CD4-positive, CD25-positive, alpha-beta regulatory T cell (primary cell): ENCODE measurements around the gene GABBR2. TPM values are rescaled to one million over a fixed set of nuclear protein-coding genes. Genes with fewer than 3 reads are reported as not detected.
"Not testable (repeated sequence)": the region's sequence is repeated elsewhere in the genome, so short reads cannot be mapped to it uniquely, and the experiment has no call there.

Experiments used
- ATAC-seq, 2 donors: fragments of 150-1000 bp; cut with Tn5 transposase; one replicate each; pipeline ENCODE4 v1.10.0; 2021; ENCODE audit warnings: low read depth in 2 of 2, moderate number of reproducible peaks in 2 of 2, moderate library complexity in 1 of 2
- DNase-seq, 3 donors: peaks; one replicate each; pipeline versions ENCODE4 v3.0.0 to v3.0.0-alpha.2; 2012 to 2022; ENCODE audit warnings: mixed read lengths in 1 of 3
- H3K27ac ChIP-seq: one replicate; pipeline ENCODE4 v1.7.0; 2013; ENCODE audit warnings: mild to moderate bottlenecking, low read length; ENCODE audit not compliant: insufficient read depth, poor library complexity, severe bottlenecking
- H3K27me3 ChIP-seq: one replicate; pipeline ENCODE4 v1.7.0; 2013; ENCODE audit warnings: low read length; ENCODE audit not compliant: control insufficient read depth, insufficient read depth
- H3K36me3 ChIP-seq: one replicate; pipeline ENCODE4 v1.7.0; 2013; ENCODE audit warnings: mild to moderate bottlenecking, low read length, moderate library complexity; ENCODE audit not compliant: control insufficient read depth, insufficient read depth
- H3K4me1 ChIP-seq: 2 replicates; pipeline ENCODE4 v1.7.0; 2013; ENCODE audit warnings: mild to moderate bottlenecking, low read length; ENCODE audit not compliant: insufficient read depth, control insufficient read depth, poor library complexity, severe bottlenecking
- H3K4me3 ChIP-seq: one replicate; pipeline ENCODE4 v1.7.0; 2013; ENCODE audit warnings: low read depth, mild to moderate bottlenecking, low read length, moderate library complexity
- H3K9me3 ChIP-seq, 2 experiments: 1 replicate in 1 of 2; 2 replicates in 1 of 2; pipeline ENCODE4 v1.7.0; 2013; ENCODE audit warnings: low read length in 2 of 2, mild to moderate bottlenecking in 1 of 2, moderate library complexity in 1 of 2; ENCODE audit not compliant: control insufficient read depth in 2 of 2
- H3K27ac Mint-ChIP-seq, 3 donors: one replicate each; pipeline ENCODE4 v1.8.0; 2020 to 2022; ENCODE audit warnings: mild to moderate bottlenecking in 3 of 3, mixed read lengths in 3 of 3, moderate library complexity in 2 of 3
- H3K27me3 Mint-ChIP-seq: one replicate; pipeline ENCODE4 v1.8.0; 2022; ENCODE audit warnings: mild to moderate bottlenecking, mixed read lengths
- H3K36me3 Mint-ChIP-seq: one replicate; pipeline ENCODE4 v1.8.0; 2020; ENCODE audit warnings: mixed read lengths
- H3K4me1 Mint-ChIP-seq, 4 donors: one replicate each; pipeline ENCODE4 v1.8.0; 2020 to 2022; ENCODE audit warnings: mixed read lengths in 4 of 4, mild to moderate bottlenecking in 1 of 4
- H3K4me3 Mint-ChIP-seq, 4 donors: one replicate each; pipeline ENCODE4 v1.8.0; 2020 to 2022; ENCODE audit warnings: mild to moderate bottlenecking in 4 of 4, mixed read lengths in 4 of 4, moderate library complexity in 3 of 4
- H3K9me3 Mint-ChIP-seq, 7 donors: one replicate each; pipeline ENCODE4 v1.8.0; 2020 to 2022; ENCODE audit warnings: mixed read lengths in 7 of 7, mild to moderate bottlenecking in 3 of 7, moderate library complexity in 2 of 7
- polyA plus RNA-seq, 4 donors: library from polyadenylated mRNA; unstranded; fragments of 300-500 nt; fragmentation: Illumina TruSeq; gene quantifications; one replicate each; pipeline ENCODE4 v1.2.3, GENCODE V29; 2021
- total RNA-seq: library from RNA; stranded (reverse); gene quantifications from one replicate; pipeline ENCODE4 v1.2.3, GENCODE V29; 2022

The GABBR2 gene
- total and polyA plus RNA-seq, 5 donors from 2014 or later = not detected

DNA sequence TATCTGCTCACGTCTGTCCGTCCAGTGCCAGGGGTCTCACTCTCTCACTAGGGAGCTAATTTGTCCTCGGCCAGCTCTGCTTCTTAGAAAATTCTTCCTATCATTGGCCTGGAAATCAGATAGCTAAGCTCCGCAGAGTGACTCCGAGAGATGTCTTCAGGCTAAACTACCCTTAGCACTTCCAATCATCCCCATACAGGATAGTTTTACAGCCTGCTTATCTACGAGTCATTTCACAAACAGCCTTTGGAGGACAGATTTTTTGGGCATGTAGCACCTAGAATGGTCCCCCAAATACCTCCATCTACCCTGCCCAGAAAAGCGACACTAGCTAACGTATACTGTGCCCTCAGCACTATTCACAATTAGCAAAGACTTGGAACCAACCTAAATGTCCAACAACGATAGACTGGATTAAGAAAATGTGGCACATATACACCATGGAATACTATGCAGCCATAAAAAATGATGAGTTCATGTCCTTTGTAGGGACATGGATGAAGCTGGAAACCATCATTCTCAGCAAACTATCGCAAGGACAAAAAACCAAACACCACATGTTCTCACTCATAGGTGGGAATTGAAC is 123.8 kb downstream of the GABBR2 start:
- not testable (repeated sequence) for H3K27ac Mint-ChIP-seq, H3K9me3 Mint-ChIP-seq, H3K4me3 ChIP-seq, H3K4me1 ChIP-seq, H3K27me3 ChIP-seq, H3K27ac ChIP-seq, ATAC-seq, H3K4me3 Mint-ChIP-seq, H3K27me3 Mint-ChIP-seq, H3K9me3 ChIP-seq, H3K4me1 Mint-ChIP-seq, H3K36me3 ChIP-seq, H3K36me3 Mint-ChIP-seq, DNase-seq

GRCh38 chr9:98584059-98584458 is 124.7 kb downstream of the GABBR2 start:
- no peak overlapping the region for H3K27ac Mint-ChIP-seq
- H3K4me3 Mint-ChIP-seq = no peak overlapping the region
- Histone ChIP-seq H3K4me1 (no peaks in the 10 kb centered on the region), H3K27me3 (peaks cover 6% of the 10 kb centered on the region), H3K36me3 (no peaks in the 10 kb centered on the region), H3K9me3 (no peaks in the 10 kb centered on the region), H3K27ac (no peak overlapping the region), H3K4me3 (no peak overlapping the region)
- H3K9me3 Mint-ChIP-seq = peaks cover 0 to 2% (median 0%) of the 10 kb centered on the region in 7 donors
- H3K4me1 Mint-ChIP-seq = no peaks in the 10 kb centered on the region
- ATAC-seq (no peak), DNase-seq (peak in 1 of 3 donors; percentile 7)
- peaks cover 4% of the 10 kb centered on the region for H3K27me3 Mint-ChIP-seq
- H3K36me3 Mint-ChIP-seq = no peaks in the 10 kb centered on the region

DNA sequence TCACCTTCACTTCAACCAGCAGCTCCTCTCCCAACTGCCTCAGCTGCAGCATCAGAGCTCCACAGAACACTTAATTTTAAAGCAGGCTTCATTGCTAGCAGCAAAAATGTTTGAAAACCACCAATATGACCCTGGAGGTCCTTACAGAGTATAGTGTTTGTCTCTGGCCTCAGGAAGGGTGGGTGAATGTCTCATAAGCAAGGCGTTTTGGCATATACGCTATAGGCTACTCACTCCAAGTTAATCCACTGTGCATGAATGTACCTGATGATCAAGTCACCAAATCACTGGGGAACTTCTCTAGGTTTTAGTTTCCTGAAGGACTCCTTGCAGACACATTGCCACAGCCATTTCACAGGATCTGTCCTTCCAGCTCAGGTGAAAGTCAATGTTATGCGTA is 125.3 kb downstream of the GABBR2 start:
- no peak overlapping the region for H3K4me3 Mint-ChIP-seq
- DNase-seq (no peak), ATAC-seq (no peak)
- H3K27ac Mint-ChIP-seq = no peak overlapping the region
- Histone ChIP-seq H3K27me3 (peaks cover 6% of the 10 kb centered on the region), H3K36me3 (no peaks in the 10 kb centered on the region), H3K27ac (no peak overlapping the region), H3K4me1 (no peaks in the 10 kb centered on the region), H3K9me3 (no peaks in the 10 kb centered on the region), H3K4me3 (no peak overlapping the region)
- H3K4me1 Mint-ChIP-seq = no peaks in the 10 kb centered on the region
- peaks cover 0 to 2% (median 0%) of the 10 kb centered on the region in 7 donors for H3K9me3 Mint-ChIP-seq
- H3K27me3 Mint-ChIP-seq = peaks cover 4% of the 10 kb centered on the region
- no peaks in the 10 kb centered on the region for H3K36me3 Mint-ChIP-seq

DNA sequence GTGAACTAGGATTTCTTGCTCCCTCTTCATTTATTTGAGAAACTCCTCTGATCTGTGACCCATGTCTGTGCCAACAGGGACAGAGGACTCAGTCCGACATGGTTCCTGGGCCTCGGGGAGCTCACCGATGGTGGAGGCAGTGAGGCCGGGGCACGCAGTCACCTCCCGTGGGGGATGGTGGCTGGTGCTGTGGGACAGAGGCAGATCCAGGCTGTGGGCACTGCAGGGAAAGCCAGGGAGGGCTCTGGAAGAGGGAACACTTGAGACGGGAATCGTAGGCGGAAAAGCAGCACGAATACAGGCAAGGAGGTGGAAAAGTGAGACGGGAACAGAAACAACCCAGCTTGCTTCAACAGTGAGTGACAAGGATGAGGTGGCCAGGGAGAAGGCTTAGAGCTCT is 127.8 kb downstream of the GABBR2 start:
- H3K9me3 ChIP-seq = no peaks in the 10 kb centered on the region
- H3K27me3 Mint-ChIP-seq = peaks cover under 1% of the 10 kb centered on the region
- H3K36me3 Mint-ChIP-seq = no peaks in the 10 kb centered on the region
- no peak overlapping the region for H3K27ac Mint-ChIP-seq
- no peaks in the 10 kb centered on the region for H3K4me1 ChIP-seq
- no peak overlapping the region for H3K4me3 ChIP-seq
- ATAC-seq = no peak
- peaks cover 0 to 2% (median 0%) of the 10 kb centered on the region in 7 donors for H3K9me3 Mint-ChIP-seq
- H3K4me3 Mint-ChIP-seq = no peak overlapping the region
- H3K27me3 ChIP-seq = peaks cover 3% of the 10 kb centered on the region
- DNase-seq = no peak
- H3K4me1 Mint-ChIP-seq = peaks cover 4 to 6% (median 4%) of the 10 kb centered on the region in 4 donors
- H3K27ac ChIP-seq = no peak overlapping the region
- no peaks in the 10 kb centered on the region for H3K36me3 ChIP-seq

GRCh38 chr9:98579700-98580099 is 129.0 kb downstream of the GABBR2 start:
- no peaks in the 10 kb centered on the region for H3K36me3 ChIP-seq
- peaks cover 9% of the 10 kb centered on the region for H3K27me3 Mint-ChIP-seq
- peaks cover 6 to 16% (median 13%) of the 10 kb centered on the region in 4 donors for H3K4me1 Mint-ChIP-seq
- no peaks in the 10 kb centered on the region for H3K9me3 ChIP-seq
- no peak overlapping the region for H3K27ac ChIP-seq
- no peak overlapping the region for H3K4me3 ChIP-seq
- H3K4me1 ChIP-seq = no peaks in the 10 kb centered on the region
- no peaks in the 10 kb centered on the region for H3K36me3 Mint-ChIP-seq
- H3K9me3 Mint-ChIP-seq = peaks cover 0 to 2% (median 0%) of the 10 kb centered on the region in 7 donors
- ATAC-seq (no peak), DNase-seq (no peak)
- H3K27ac Mint-ChIP-seq = no peak overlapping the region
- no peak overlapping the region for H3K4me3 Mint-ChIP-seq
- peaks cover 3% of the 10 kb centered on the region for H3K27me3 ChIP-seq

DNA sequence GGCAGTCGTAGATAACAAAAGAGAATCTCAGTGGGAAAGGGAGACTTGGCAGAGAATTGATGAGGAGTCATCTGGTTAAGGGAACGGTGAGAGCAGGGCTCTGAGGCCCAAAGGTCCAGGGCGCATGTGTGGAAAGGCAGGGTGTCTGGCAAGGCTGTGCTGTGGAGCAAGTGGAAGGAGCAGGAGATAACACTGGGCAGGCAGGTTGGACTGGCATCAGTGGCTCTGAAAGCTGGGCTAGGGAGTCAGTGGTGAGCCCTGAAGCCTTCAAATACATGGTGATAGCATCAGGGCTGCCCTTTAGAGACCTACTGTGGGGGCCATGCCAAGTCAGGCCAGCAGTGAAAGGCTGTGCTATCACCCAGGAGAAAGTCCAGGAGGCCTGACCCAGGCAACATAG is 131.3 kb downstream of the GABBR2 start:
- no peaks in the 10 kb centered on the region for H3K36me3 ChIP-seq
- H3K36me3 Mint-ChIP-seq = no peaks in the 10 kb centered on the region
- H3K4me1 ChIP-seq = no peaks in the 10 kb centered on the region
- peaks cover 0 to 2% (median 0%) of the 10 kb centered on the region in 7 donors for H3K9me3 Mint-ChIP-seq
- ATAC-seq = no peak
- H3K27ac Mint-ChIP-seq = no peak overlapping the region
- no peaks in the 10 kb centered on the region for H3K27me3 ChIP-seq
- no peak overlapping the region for H3K27ac ChIP-seq
- no peaks in the 10 kb centered on the region for H3K9me3 ChIP-seq
- no peak overlapping the region for H3K4me3 ChIP-seq
- no peak for DNase-seq
- H3K4me1 Mint-ChIP-seq = peaks cover 6 to 16% (median 13%) of the 10 kb centered on the region in 4 donors
- peaks cover 9% of the 10 kb centered on the region for H3K27me3 Mint-ChIP-seq
- no peak overlapping the region for H3K4me3 Mint-ChIP-seq

DNA sequence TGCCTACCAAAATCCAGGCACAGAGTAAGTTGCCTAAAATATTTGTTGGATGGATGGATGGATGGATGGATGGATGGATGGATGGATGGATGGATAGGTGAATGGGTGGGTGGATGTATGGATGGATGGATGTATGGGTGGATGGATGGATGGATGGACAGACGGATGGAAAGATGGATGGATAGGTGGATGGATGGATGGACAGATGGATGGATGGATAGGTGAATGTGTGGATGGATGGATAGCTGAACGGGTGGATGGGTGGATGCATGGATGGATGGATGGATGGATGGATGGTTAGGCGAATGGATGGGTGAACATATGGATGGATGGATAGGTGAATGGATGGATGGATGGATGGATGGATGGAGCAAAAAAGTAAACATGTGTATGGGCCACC is 131.9 kb downstream of the GABBR2 start:
- Mint-ChIP-seq H3K4me3 (no peak overlapping the region), H3K27me3 (peaks cover 9% of the 10 kb centered on the region)

GRCh38 chr9:98576354-98576753 is 132.4 kb downstream of the GABBR2 start:
- H3K27me3 ChIP-seq = no peaks in the 10 kb centered on the region
- Mint-ChIP-seq H3K9me3 (no peaks in the 10 kb centered on the region), H3K4me3 (peak overlapping the region in 1 of 4 donors; percentile 36), H3K27ac (no peak overlapping the region), H3K27me3 (peaks cover 9% of the 10 kb centered on the region), H3K36me3 (no peaks in the 10 kb centered on the region), H3K4me1 (peaks cover 6 to 16% (median 13%) of the 10 kb centered on the region in 4 donors)
- DNase-seq = no peak
- no peaks in the 10 kb centered on the region for H3K4me1 ChIP-seq
- H3K27ac ChIP-seq = no peak overlapping the region
- H3K36me3 ChIP-seq = no peaks in the 10 kb centered on the region
- no peak overlapping the region for H3K4me3 ChIP-seq
- ATAC-seq = no peak
- H3K9me3 ChIP-seq = no peaks in the 10 kb centered on the region

More for the DNA sequence above, 131.9 kb downstream of the GABBR2 start:
- DNase-seq = no peak
- no peak overlapping the region for H3K4me3 ChIP-seq
- H3K9me3 Mint-ChIP-seq = no peaks in the 10 kb centered on the region
- no peak for ATAC-seq
- H3K27me3 ChIP-seq = no peaks in the 10 kb centered on the region
- no peaks in the 10 kb centered on the region for H3K36me3 ChIP-seq
- H3K4me1 ChIP-seq = no peaks in the 10 kb centered on the region
- H3K27ac ChIP-seq = no peak overlapping the region
- H3K4me1 Mint-ChIP-seq = peaks cover 6 to 16% (median 13%) of the 10 kb centered on the region in 4 donors
- no peaks in the 10 kb centered on the region for H3K9me3 ChIP-seq
- H3K36me3 Mint-ChIP-seq = no peaks in the 10 kb centered on the region
- H3K27ac Mint-ChIP-seq = no peak overlapping the region
